BJ (cell line): ENCODE results near the gene GNAI1. TPM values are rescaled to one million over a fixed set of nuclear protein-coding genes. Genes with fewer than 3 reads are reported as not detected.

Source experiments
- CTCF ChIA-PET: fragments of 350-600 bp; formaldehyde crosslinking; extraction: SDS; loops from one replicate; lab custom pipeline; 2021; ENCODE audit warnings: antibody characterized with exemption, inconsistent platforms; lab: Yijun Ruan, JAX
- POLR2A ChIA-PET: fragments of 300-600 bp; sonication (Branson Sonifier 250); formaldehyde crosslinking; extraction: SDS; loops from one replicate; lab custom pipeline; 2021; ENCODE audit warnings: antibody characterized with exemption; lab: Charles Lee
- DNase-seq: peaks from one replicate; pipeline ENCODE4 v3.0.0-alpha.2; 2011; ENCODE audit warnings: low read depth
- H3K27me3 ChIP-seq: 2 replicates; pipeline ENCODE4 v1.6.0; 2011; ENCODE audit warnings: low read length; ENCODE audit not compliant: control insufficient read depth, insufficient read depth
- H3K36me3 ChIP-seq: 2 replicates; pipeline ENCODE4 v1.5.1; 2011; ENCODE audit warnings: low read length; ENCODE audit not compliant: control insufficient read depth, insufficient read depth
- H3K4me3 ChIP-seq: 2 replicates; pipeline ENCODE4 v1.5.1; 2011; ENCODE audit warnings: low read depth, mild to moderate bottlenecking, control low read depth, low read length
- polyA plus RNA-seq: library from polyadenylated mRNA; depleted of rRNA; stranded (reverse); fragments of >200 nt; gene quantifications from 2 replicates; pipeline ENCODE4 v1.2.3, GENCODE V29; 2011
- TF ChIP-seq, protein P1 (sequence below): IDR thresholded peaks from 2 replicates; pipeline ENCODE4 v1.5.1; 2011; ENCODE audit warnings: low read depth, mild to moderate bottlenecking, control low read depth, inconsistent platforms, low read length, moderate library complexity; ENCODE audit not compliant: insufficient read depth

GNAI1 gene
- polyA plus RNA-seq, 1 experiment: 19.4 TPM

DNA sequence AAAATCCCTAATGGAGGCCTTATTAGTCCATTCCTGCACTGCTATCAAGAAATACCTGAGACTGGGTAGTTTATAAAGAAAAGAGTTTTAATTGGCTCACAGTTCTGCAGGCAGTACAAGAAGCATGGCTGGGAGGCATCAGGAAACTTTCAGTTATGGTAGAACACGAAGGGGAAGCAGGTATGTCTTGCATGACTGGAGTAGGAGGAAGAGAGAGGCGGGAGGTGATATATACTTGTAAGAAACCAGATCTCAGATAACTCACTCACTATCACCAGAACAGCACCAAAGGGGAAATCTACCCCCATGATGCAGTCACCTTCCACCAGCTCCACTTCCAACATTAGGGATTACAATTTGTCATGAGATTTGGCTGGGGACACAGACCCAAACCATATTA is 35.8 kb downstream of the GNAI1 start:
- no peak for DNase-seq
- CTCF ChIA-PET: no interaction called here

DNA sequence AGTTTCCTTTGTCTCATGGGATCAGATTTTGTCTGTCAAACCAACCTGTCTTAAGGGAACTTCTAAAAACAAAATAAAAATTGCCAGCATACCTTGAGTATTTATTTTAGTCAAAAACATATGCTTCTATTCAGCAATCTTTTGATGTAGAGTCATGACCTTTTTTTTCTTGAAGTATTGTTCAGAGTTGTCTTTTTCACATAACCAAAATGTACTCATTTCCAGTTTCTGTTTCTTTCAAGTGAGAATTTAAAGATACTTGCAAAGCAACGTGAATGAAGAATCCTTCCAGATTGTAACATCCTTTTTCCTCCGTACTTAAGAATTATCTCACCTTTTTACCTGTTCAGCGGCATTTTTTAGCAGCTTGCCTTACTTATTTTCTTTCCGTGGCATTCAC is 37.8 kb downstream of the GNAI1 start:
- POLR2A ChIA-PET: no interaction called here
- Histone ChIP-seq H3K27me3 (no peaks in the 10 kb centered on the region), H3K36me3 (no peaks in the 10 kb centered on the region), H3K4me3 (no peak overlapping the region)
- TF ChIP-seq, protein P1, sequence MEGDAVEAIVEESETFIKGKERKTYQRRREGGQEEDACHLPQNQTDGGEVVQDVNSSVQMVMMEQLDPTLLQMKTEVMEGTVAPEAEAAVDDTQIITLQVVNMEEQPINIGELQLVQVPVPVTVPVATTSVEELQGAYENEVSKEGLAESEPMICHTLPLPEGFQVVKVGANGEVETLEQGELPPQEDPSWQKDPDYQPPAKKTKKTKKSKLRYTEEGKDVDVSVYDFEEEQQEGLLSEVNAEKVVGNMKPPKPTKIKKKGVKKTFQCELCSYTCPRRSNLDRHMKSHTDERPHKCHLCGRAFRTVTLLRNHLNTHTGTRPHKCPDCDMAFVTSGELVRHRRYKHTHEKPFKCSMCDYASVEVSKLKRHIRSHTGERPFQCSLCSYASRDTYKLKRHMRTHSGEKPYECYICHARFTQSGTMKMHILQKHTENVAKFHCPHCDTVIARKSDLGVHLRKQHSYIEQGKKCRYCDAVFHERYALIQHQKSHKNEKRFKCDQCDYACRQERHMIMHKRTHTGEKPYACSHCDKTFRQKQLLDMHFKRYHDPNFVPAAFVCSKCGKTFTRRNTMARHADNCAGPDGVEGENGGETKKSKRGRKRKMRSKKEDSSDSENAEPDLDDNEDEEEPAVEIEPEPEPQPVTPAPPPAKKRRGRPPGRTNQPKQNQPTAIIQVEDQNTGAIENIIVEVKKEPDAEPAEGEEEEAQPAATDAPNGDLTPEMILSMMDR: no peak
- no peak for DNase-seq
- CTCF ChIA-PET: interaction anchor here (1.2 kb wide), 1 partner anchor 38 kb away, joined by 3 read pairs; the partner anchor contains the start of gene GNAI1

More for the DNA sequence above, 35.8 kb downstream of the GNAI1 start:
- POLR2A ChIA-PET: no interaction called here
- no peak overlapping the region for H3K4me3 ChIP-seq
- H3K27me3 ChIP-seq: no peaks in the 10 kb centered on the region
- H3K36me3 ChIP-seq: no peaks in the 10 kb centered on the region
- TF ChIP-seq, protein P1: no peak

DNA sequence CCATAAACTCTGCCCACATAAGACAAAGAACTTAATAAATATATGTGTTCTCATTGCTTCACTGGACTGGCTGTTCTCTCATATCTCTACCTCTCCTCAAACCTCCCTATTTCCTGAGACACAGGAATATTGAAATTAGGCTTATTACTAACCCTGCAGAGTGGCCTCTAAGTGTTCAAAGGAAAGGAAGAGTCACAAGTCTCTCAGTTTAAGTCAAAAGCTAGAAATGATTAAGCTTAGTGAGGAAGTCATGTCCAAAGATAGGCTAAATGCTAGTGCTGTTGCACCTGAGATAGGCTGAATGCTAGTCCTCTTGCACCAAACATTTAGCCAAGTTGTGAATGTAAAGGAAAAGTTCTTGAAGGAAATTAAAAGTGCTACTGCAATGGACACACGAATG is 41.1 kb downstream of the GNAI1 start:
- DNase-seq: no peak
- H3K36me3 ChIP-seq: no peaks in the 10 kb centered on the region
- ChIA-PET CTCF (interaction anchor here (1.4 kb wide), 1 partner anchor 14 kb away, joined by 3 read pairs; no protein-coding TSS in a partner anchor), POLR2A (no interaction called here)
- H3K4me3 ChIP-seq: no peak overlapping the region
- TF ChIP-seq, protein P1: no peak
- no peaks in the 10 kb centered on the region for H3K27me3 ChIP-seq

DNA sequence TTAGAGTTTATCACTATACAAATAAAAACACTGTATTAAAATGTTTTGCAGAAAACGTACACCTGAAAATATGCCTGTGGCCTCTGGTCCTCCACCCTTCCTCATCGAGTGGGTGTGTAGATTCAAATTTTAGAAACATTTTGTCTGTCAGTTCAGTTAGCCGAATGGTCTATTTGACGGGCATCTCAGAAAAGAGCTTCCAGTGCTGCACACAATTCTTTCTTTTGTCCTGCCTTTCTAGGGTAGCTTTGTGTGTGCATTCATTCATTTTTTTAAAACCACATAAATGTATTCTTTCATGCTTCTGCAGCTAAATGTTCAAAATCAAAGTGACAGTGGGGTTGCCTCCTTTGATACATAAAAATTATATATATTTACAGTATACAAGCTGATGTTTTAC is 46.8 kb downstream of the GNAI1 start:
- no peak for DNase-seq
- no peaks in the 10 kb centered on the region for H3K36me3 ChIP-seq
- CTCF ChIA-PET: interaction anchor here (0.7 kb wide), 1 partner anchor 27 kb away, joined by 3 read pairs; no protein-coding TSS in a partner anchor
- TF ChIP-seq, protein P1: no peak
- no peaks in the 10 kb centered on the region for H3K27me3 ChIP-seq
- POLR2A ChIA-PET: no interaction called here
- H3K4me3 ChIP-seq: no peak overlapping the region

DNA sequence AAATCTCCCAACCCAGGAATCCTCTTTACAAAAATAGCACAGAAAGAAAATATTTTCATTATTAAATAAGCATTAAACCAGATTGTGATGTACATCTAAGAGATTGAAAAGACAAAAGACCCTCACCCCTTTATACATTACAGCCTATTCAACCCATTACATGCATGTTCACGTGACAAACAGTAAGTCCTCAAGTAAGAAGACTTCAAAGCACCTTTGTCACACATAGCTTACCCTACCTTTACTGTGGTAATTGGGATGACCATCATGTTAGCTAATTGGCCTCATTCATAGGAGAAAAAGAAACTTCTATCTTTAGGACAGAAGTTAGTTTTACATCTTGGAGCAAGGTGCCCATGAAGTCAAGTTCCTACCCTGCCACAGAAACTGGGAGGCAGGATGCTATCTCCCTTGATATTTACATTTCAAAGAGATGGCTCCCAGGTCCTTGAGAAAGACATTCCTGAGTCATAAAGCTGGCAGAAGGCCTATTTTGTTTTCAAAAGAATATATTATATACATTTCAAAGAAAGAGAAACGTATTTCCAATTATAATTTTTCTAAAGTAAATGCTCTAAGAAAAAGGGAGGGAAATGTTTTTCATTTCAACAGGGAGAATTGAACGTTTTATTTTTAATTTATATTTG is 48.1 kb downstream of the GNAI1 start:
- H3K27me3 ChIP-seq: no peaks in the 10 kb centered on the region
- TF ChIP-seq, protein P1: no peak
- DNase-seq: no peak
- H3K4me3 ChIP-seq: no peak overlapping the region
- POLR2A ChIA-PET: interaction anchor here (0.5 kb wide), 1 partner anchor 542 kb away, joined by 4 read pairs; no protein-coding TSS in a partner anchor
- H3K36me3 ChIP-seq: no peaks in the 10 kb centered on the region
- CTCF ChIA-PET: no interaction called here
